ENCODE measurements around the gene STAB1. TPM values are rescaled to one million over a fixed set of nuclear protein-coding genes. Genes with fewer than 3 reads are reported as not detected.
A peak's percentile ranks its signal among the peaks of the same experiment; 100 is the strongest.

The STAB1 gene
- total and polyA plus RNA-seq, 7 donors: 15.9 to 47.5 (median 29.0) TPM

GRCh38 chr3:52528586-52529375 is 33.6 kb downstream of the STAB1 start:
- TF ChIP-seq CTCF (IDR thresholded peaks at IDR 0.05): no peak
- Histone ChIP-seq H3K36me3 (ENCODE audit: insufficient read depth in 1 of 2, low read depth in 1 of 2) (peaks cover 0 to 5% of the 10 kb centered on the region in 2 donors), H3K4me3 (no peak overlapping the region), H3K9me3 (no peaks in the 10 kb centered on the region), H3K27me3 (ENCODE audit: insufficient read depth in 3 of 3, low read length in 2 of 3) (no peaks in the 10 kb centered on the region), H3K27ac (no peak overlapping the region), H3K4me1 (peaks cover 6% of the 10 kb centered on the region)
- DNase-seq: peak in 1 of 2 donors; percentile 56
- ATAC-seq: no peak
- intact Hi-C loops (cut with DNase I): no loop called here
- 86 to 90% (median 89%) methylated on average over 25 of the region's 25 CpGs for WGBS, 3 donors

- WGBS, 3 donors: 54 to 72% (median 59%) methylated on average over 12 of the region's 12 CpGs
- TF ChIP-seq CTCF (IDR thresholded peaks at IDR 0.05): no peak
- Histone ChIP-seq H3K27ac (peak overlapping the region; percentile 55), H3K27me3 (ENCODE audit: insufficient read depth in 3 of 3, low read length in 2 of 3) (no peaks in the 10 kb centered on the region), H3K36me3 (ENCODE audit: insufficient read depth in 1 of 2, low read depth in 1 of 2) (peaks cover 0 to 5% of the 10 kb centered on the region in 2 donors), H3K9me3 (no peaks in the 10 kb centered on the region), H3K4me3 (no peak overlapping the region), H3K4me1 (peaks cover 6% of the 10 kb centered on the region)
- intact Hi-C loops (cut with DNase I): loop anchor here (5.0 kb wide), 2 partner anchors 32 to 57 kb away; partner anchors contain the start of gene STAB1 (in 1 of the 2)
- peak in 1 of 2 donors; percentile 59 for DNase-seq
- ATAC-seq: peak in 3 of 4 donors; percentile 25 to 44 (median 38)
These were observed 34.5 kb downstream of the STAB1 start for GRCh38 chr3:52529376-52530333.

- intact Hi-C loops (cut with DNase I): loop anchor here (5.0 kb wide), 2 partner anchors 34 to 59 kb away; partner anchors contain the start of gene STAB1 (in 1 of the 2)
- Histone ChIP-seq H3K27ac (peak overlapping the region; percentile 55), H3K36me3 (ENCODE audit: insufficient read depth in 1 of 2, low read depth in 1 of 2) (peaks cover 0 to 5% of the 10 kb centered on the region in 2 donors), H3K4me3 (no peak overlapping the region), H3K4me1 (peaks cover 13% of the 10 kb centered on the region), H3K27me3 (ENCODE audit: insufficient read depth in 3 of 3, low read length in 2 of 3) (no peaks in the 10 kb centered on the region), H3K9me3 (no peaks in the 10 kb centered on the region)
- 43 to 53% (median 49%) methylated on average over 10 of the region's 10 CpGs for WGBS, 3 donors
- no peak for TF ChIP-seq CTCF (IDR thresholded peaks at IDR 0.05)
- peak in 3 of 4 donors; percentile 31 to 60 (median 36) for ATAC-seq
- DNase-seq: peak; percentile 40 to 68
These were observed 36.0 kb downstream of the STAB1 start for GRCh38 chr3:52530918-52531826.

Data from psoas muscle (tissue), 8 donors.